ENCODE data around the gene CCT5.

- no peak for TF ChIP-seq CTCF (IDR thresholded peaks at IDR 0.05)
- no peak for TF ChIP-seq EP300 (IDR thresholded peaks at IDR 0.05)
- TF ChIP-seq POLR2AphosphoS5 (IDR thresholded peaks at IDR 0.05): no peak
Measured at GRCh38 chr5:10303201-10303600, 53.1 kb downstream of the CCT5 start.
